A549 (cell line): ENCODE results near the gene METTL9. TPM values are rescaled to one million over a fixed set of nuclear protein-coding genes. Genes with fewer than 3 reads are reported as not detected.

ENCODE experiments used
- ATAC-seq, 2 experiments: fragments of 200-7000 bp in 1 of 2; fragments of >200 bp in 1 of 2; cut with Nextera tagmentation in 1 of 2; cut with Tn5 transposase in 1 of 2; 3 replicates each; pipeline versions ENCODE4 v1.8.0 to v1.9.1; 2018 to 2020; ENCODE audit warnings: mild to moderate bottlenecking in 1 of 2, moderate library complexity in 1 of 2
- CTCF ChIA-PET: fragments of 300-600 bp; sonication (Branson Sonifier 250); formaldehyde crosslinking; extraction: SDS; loops from one replicate; lab custom pipeline; 2021; ENCODE audit warnings: antibody characterized with exemption, inconsistent platforms; lab: Yijun Ruan, JAX
- POLR2A ChIA-PET: fragments of 350-600 bp; formaldehyde crosslinking; extraction: SDS; loops from one replicate; lab custom pipeline; 2021; ENCODE audit warnings: antibody characterized with exemption, inconsistent platforms; lab: Yijun Ruan, JAX
- DNase-seq, 2 experiments: peaks; one replicate each; pipeline versions ENCODE4 v3.0.0 to v3.0.0-alpha.2; 2011 to 2016; ENCODE audit warnings: low read depth in 1 of 2, low spot score in 1 of 2
- FAIRE-seq: peaks from 2 replicates; lab custom pipeline; 2011; peaks lifted over from hg19 to GRCh38; lab: Jason Lieb, UNC
- H3K27ac ChIP-seq, 2 experiments: fragments of >200 bp; sonication (Bioruptor Twin); formaldehyde crosslinking; 3 replicates each; pipeline ENCODE4 v1.5.1; 2016 to 2017
- H3K4me1 ChIP-seq: fragments of >200 bp; sonication (Bioruptor Twin); formaldehyde crosslinking; 3 replicates; pipeline ENCODE4 v1.6.1; 2016
- H3K4me2 ChIP-seq: fragments of >200 bp; sonication (Bioruptor Twin); formaldehyde crosslinking; 3 replicates; pipeline ENCODE4 v1.6.1; 2016
- H3K4me3 ChIP-seq: fragments of >200 bp; sonication (Bioruptor Twin); formaldehyde crosslinking; 3 replicates; pipeline ENCODE4 v1.5.1; 2016
- H3K9me3 ChIP-seq: fragments of >200 bp; sonication (Bioruptor Twin); formaldehyde crosslinking; 3 replicates; pipeline ENCODE4 v1.6.1; 2016
- CHD2 ChIP-seq: fragments of 150-350 bp; IDR thresholded peaks from 2 replicates; pipeline ENCODE4 v1.6.1; 2014; ENCODE audit warnings: low read length; ENCODE audit not compliant: partially characterized antibody
- EHMT2 ChIP-seq: fragments of 200-600 bp; sonication (generic); IDR thresholded peaks from 2 replicates; pipeline ENCODE4 v1.6.1; 2016; ENCODE audit warnings: antibody characterized with exemption, low read depth, mild to moderate bottlenecking, moderate library complexity
- ESRRA ChIP-seq: fragments of 150-350 bp; IDR thresholded peaks from 2 replicates; pipeline ENCODE4 v1.6.1; 2014; ENCODE audit warnings: mild to moderate bottlenecking, low read length, borderline replicate concordance
- FOXS1 ChIP-seq: fragments of 250-450 bp; sonication (Bioruptor Pico); IDR thresholded peaks from 2 replicates; pipeline ENCODE4 v1.5.0; 2020; ENCODE audit warnings: mild to moderate bottlenecking, moderate library complexity
- HDAC2 ChIP-seq: fragments of 200-600 bp; sonication (generic); IDR thresholded peaks from 2 replicates; pipeline ENCODE4 v1.6.1; 2016
- HES2 ChIP-seq: fragments of >200 bp; sonication (Bioruptor Twin); formaldehyde crosslinking; IDR thresholded peaks from 2 replicates; pipeline ENCODE4 v1.6.1; 2016
- HEYL ChIP-seq: fragments of 250-450 bp; sonication (Bioruptor Pico); IDR thresholded peaks from 2 replicates; pipeline ENCODE4 v1.8.0; 2021; ENCODE audit warnings: mild to moderate bottlenecking, moderate library complexity
- HOXA7 ChIP-seq: fragments of 250-450 bp; sonication (Bioruptor Pico); IDR thresholded peaks from 2 replicates; pipeline ENCODE4 v1.5.0; 2020; ENCODE audit warnings: mild to moderate bottlenecking, moderate library complexity
- HOXB13 ChIP-seq: fragments of 250-450 bp; sonication (Bioruptor Pico); IDR thresholded peaks from 2 replicates; pipeline ENCODE4 v1.5.0; 2020; ENCODE audit warnings: low read depth, mild to moderate bottlenecking, moderate library complexity
- JUNB ChIP-seq: fragments of >200 bp; sonication (Bioruptor Twin); formaldehyde crosslinking; IDR thresholded peaks from 2 replicates; pipeline ENCODE4 v1.6.1; 2016
- KDM5A ChIP-seq: fragments of 200-600 bp; sonication (generic); IDR thresholded peaks from 2 replicates; pipeline ENCODE4 v1.6.1; 2016; ENCODE audit warnings: antibody characterized with exemption, mild to moderate bottlenecking
- MAFK ChIP-seq: fragments of 450-650 bp; IDR thresholded peaks from 2 replicates; pipeline ENCODE4 v1.6.1; 2014; ENCODE audit not compliant: partially characterized antibody
- MAZ ChIP-seq: fragments of 150-350 bp; IDR thresholded peaks from 2 replicates; pipeline ENCODE4 v1.6.1; 2014; ENCODE audit warnings: antibody characterized with exemption, low read depth, low read length, borderline replicate concordance
- MYC ChIP-seq: IDR thresholded peaks from 2 replicates; pipeline ENCODE4 v1.6.1; 2012; ENCODE audit warnings: mild to moderate bottlenecking, inconsistent platforms, low read length, improper control_type of control experiment, borderline replicate concordance
- NFE2L2 ChIP-seq: fragments of 150-350 bp; conservative IDR thresholded peaks from 2 replicates; pipeline ENCODE4 v1.6.1; 2014; ENCODE audit warnings: low read length
- NR3C1 ChIP-seq: fragments of >200 bp; sonication (Bioruptor Twin); formaldehyde crosslinking; IDR thresholded peaks from 3 replicates; pipeline ENCODE4 v1.6.1; 2017
- RAD21 ChIP-seq, 2 experiments: fragments of >200 bp in 1 of 2; sonication (Bioruptor Twin) in 1 of 2; formaldehyde crosslinking in 1 of 2; IDR thresholded peaks in 1 of 2; conservative IDR thresholded peaks in 1 of 2; 2 replicates in 1 of 2; 3 replicates in 1 of 2; pipeline ENCODE4 v1.6.1; 2012 to 2018; ENCODE audit warnings: inconsistent platforms in 1 of 2
- RARB ChIP-seq: fragments of 250-450 bp; sonication (Bioruptor Pico); IDR thresholded peaks from 2 replicates; pipeline ENCODE4 v1.8.0; 2021; ENCODE audit warnings: mild to moderate bottlenecking, moderate library complexity
- TP53 ChIP-seq: fragments of 250-450 bp; sonication (Bioruptor Pico); IDR thresholded peaks from 2 replicates; pipeline ENCODE4 v1.5.0; 2021; ENCODE audit warnings: mild to moderate bottlenecking, moderate library complexity
- ZNF302 ChIP-seq: fragments of 250-450 bp; sonication (Bioruptor Pico); IDR thresholded peaks from 2 replicates; pipeline ENCODE4 v1.9.0; 2021; ENCODE audit warnings: inconsistent platforms, mild to moderate bottlenecking, moderate library complexity
- ZSCAN20 ChIP-seq: fragments of 250-450 bp; sonication (Bioruptor Pico); IDR thresholded peaks from 2 replicates; pipeline ENCODE4 v1.8.0; 2022; ENCODE audit warnings: mild to moderate bottlenecking, moderate library complexity
- WGBS: methylation state at CpG from one replicate; pipeline ENCODE4 v1.1.6; 2017; ENCODE audit errors: missing lambda C conversion rate; 5-methylcytosine and 5-hydroxymethylcytosine counted together
- polyA plus RNA-seq, 4 experiments: library from polyadenylated mRNA; depleted of rRNA in 3 of 4; stranded (reverse); fragments of >200 nt; fragmentation: RNase III in 1 of 4; extraction: RNeasy Plus Mini Kit Qiagen cat#74134 plus additional on column Dnase treatment in 1 of 4; gene quantifications; 2 replicates in 3 of 4; 3 replicates in 1 of 4; pipeline ENCODE4 v1.2.3, GENCODE V29; 2011 to 2017
- TF ChIP-seq, protein P1 (sequence below): fragments of >200 bp; sonication (Bioruptor Twin); formaldehyde crosslinking; IDR thresholded peaks from 3 replicates; pipeline ENCODE4 v1.5.1; 2016
- TF ChIP-seq, protein P2 (sequence below): fragments of 450-650 bp; IDR thresholded peaks from 2 replicates; pipeline ENCODE4 v1.6.1; 2014; ENCODE audit warnings: antibody characterized with exemption
- TF ChIP-seq, protein P3 (sequence below): IDR thresholded peaks from 2 replicates; pipeline ENCODE4 v1.6.1; 2012; ENCODE audit warnings: low read depth, borderline replicate concordance

Gene METTL9
- polyA plus RNA-seq, 2 of the 4 experiments (the other 2 are of a cell fraction) = 72.2 to 124 TPM

GRCh38 chr16:21614896-21615295 is 15.5 kb downstream of the METTL9 start:
- TF ChIP-seq HES2 = no peak
- no peak for TF ChIP-seq MYC
- TF ChIP-seq, protein P1, sequence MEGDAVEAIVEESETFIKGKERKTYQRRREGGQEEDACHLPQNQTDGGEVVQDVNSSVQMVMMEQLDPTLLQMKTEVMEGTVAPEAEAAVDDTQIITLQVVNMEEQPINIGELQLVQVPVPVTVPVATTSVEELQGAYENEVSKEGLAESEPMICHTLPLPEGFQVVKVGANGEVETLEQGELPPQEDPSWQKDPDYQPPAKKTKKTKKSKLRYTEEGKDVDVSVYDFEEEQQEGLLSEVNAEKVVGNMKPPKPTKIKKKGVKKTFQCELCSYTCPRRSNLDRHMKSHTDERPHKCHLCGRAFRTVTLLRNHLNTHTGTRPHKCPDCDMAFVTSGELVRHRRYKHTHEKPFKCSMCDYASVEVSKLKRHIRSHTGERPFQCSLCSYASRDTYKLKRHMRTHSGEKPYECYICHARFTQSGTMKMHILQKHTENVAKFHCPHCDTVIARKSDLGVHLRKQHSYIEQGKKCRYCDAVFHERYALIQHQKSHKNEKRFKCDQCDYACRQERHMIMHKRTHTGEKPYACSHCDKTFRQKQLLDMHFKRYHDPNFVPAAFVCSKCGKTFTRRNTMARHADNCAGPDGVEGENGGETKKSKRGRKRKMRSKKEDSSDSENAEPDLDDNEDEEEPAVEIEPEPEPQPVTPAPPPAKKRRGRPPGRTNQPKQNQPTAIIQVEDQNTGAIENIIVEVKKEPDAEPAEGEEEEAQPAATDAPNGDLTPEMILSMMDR = no peak; the same call in 2 of the 3 replicates
- no peak for TF ChIP-seq EHMT2
- no peak for TF ChIP-seq CHD2
- no peak for TF ChIP-seq NFE2L2
- no peak for TF ChIP-seq HEYL (CRISPR knock-in tag)
- TF ChIP-seq MAFK = no peak
- TF ChIP-seq ESRRA = no peak
- no peak for TF ChIP-seq JUNB
- no peak for TF ChIP-seq ZNF302 (CRISPR knock-in tag)
- TF ChIP-seq HOXA7 (CRISPR knock-in tag) = no peak
- TF ChIP-seq FOXS1 (CRISPR knock-in tag) = no peak
- FAIRE-seq (no peak), DNase-seq (no peak), ATAC-seq (0 out of 6 replicates have a peak, but pooled peaks of 1 of the 2 experiments have one; percentile 44)
- Histone ChIP-seq H3K9me3 (no peaks in the 10 kb centered on the region), H3K27ac (no peak overlapping the region), H3K4me2 (no peak overlapping the region), H3K4me1 (peaks cover 20% of the 10 kb centered on the region), H3K4me3 (no peak overlapping the region)
- WGBS = 100% methylated on average over 3 of the region's 3 CpGs
- ChIA-PET POLR2A (no interaction called here), CTCF (interaction anchor here (1.7 to 1.8 kb wide), 2 partner anchors 9 to 11 kb away, joined by 3 to 7 read pairs; no protein-coding TSS in a partner anchor)

DNA sequence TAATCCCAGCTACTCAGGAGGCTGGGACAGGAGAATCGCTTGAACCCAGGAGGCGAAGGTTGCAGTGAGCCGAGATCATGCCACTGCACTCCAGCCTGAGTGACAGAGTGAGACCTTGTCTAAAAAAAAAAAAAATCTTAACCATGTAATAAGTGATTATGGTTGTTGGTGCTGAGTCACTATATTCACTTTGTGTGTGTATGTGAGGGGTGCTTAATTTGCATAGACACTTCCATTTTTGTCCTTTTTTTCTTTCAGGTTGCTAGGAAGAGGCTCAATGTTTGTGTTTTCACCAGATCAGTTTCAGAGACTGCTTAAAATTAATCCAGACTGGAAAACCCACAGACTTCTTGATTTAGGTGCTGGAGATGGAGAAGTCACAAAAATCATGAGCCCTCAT is 18.2 kb downstream of the METTL9 start:
- FAIRE-seq = no peak
- ChIA-PET POLR2A (no interaction called here), CTCF (no interaction called here)
- WGBS = 96% methylated on average over 3 of the region's 3 CpGs
- no peak for ATAC-seq
- H3K4me2 ChIP-seq = no peak overlapping the region
- no peak overlapping the region for H3K27ac ChIP-seq
- no peak for DNase-seq
- H3K4me3 ChIP-seq = no peak overlapping the region
- H3K4me1 ChIP-seq = no peaks in the 10 kb centered on the region
- TF ChIP-seq RAD21 (conservative IDR thresholded peaks at IDR 0.05 in 1 of 2, IDR thresholded peaks at IDR 0.05 in 1 of 2) = no peak
- TF ChIP-seq, protein P2, sequence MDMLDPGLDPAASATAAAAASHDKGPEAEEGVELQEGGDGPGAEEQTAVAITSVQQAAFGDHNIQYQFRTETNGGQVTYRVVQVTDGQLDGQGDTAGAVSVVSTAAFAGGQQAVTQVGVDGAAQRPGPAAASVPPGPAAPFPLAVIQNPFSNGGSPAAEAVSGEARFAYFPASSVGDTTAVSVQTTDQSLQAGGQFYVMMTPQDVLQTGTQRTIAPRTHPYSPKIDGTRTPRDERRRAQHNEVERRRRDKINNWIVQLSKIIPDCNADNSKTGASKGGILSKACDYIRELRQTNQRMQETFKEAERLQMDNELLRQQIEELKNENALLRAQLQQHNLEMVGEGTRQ = no peak
- no peak for TF ChIP-seq MAZ
- no peak for TF ChIP-seq HDAC2
- TF ChIP-seq NR3C1 = no peak
- no peak for TF ChIP-seq ZSCAN20 (CRISPR knock-in tag)
- no peak for TF ChIP-seq TP53 (CRISPR knock-in tag)
- no peak for TF ChIP-seq RARB
- TF ChIP-seq KDM5A = no peak
- TF ChIP-seq HOXB13 (CRISPR knock-in tag) = no peak
- TF ChIP-seq, protein P3, sequence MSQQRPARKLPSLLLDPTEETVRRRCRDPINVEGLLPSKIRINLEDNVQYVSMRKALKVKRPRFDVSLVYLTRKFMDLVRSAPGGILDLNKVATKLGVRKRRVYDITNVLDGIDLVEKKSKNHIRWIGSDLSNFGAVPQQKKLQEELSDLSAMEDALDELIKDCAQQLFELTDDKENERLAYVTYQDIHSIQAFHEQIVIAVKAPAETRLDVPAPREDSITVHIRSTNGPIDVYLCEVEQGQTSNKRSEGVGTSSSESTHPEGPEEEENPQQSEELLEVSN = no peak
- H3K9me3 ChIP-seq = no peaks in the 10 kb centered on the region
